HCT116 (cell line): ENCODE results near the gene AKAP13.

Experiments
- ATF3 ChIP-seq: IDR thresholded peaks from 2 replicates; pipeline ENCODE4 v1.6.1; 2012
- CEBPB ChIP-seq: IDR thresholded peaks from 2 replicates; pipeline ENCODE4 v1.6.1; 2012; ENCODE audit warnings: low read depth
- CTCF ChIP-seq, 3 experiments: fragments of 200-600 bp in 1 of 3; sonication (generic) in 1 of 3; IDR thresholded peaks in 2 of 3; conservative IDR thresholded peaks in 1 of 3; 2 replicates each; pipeline ENCODE4 v1.5.1; 2012 to 2017; ENCODE audit warnings: low read depth in 2 of 3, low read length in 2 of 3, antibody characterized with exemption in 1 of 3, borderline replicate concordance in 1 of 3, control low read depth in 1 of 3, mild to moderate bottlenecking in 1 of 3, mixed read lengths in 1 of 3, mixed run types in 1 of 3, moderate library complexity in 1 of 3; ENCODE audit not compliant: insufficient read depth in 1 of 3
- EGR1 ChIP-seq: IDR thresholded peaks from 2 replicates; pipeline ENCODE4 v1.6.1; 2012; ENCODE audit warnings: low read depth
- ELF1 ChIP-seq: IDR thresholded peaks from 2 replicates; pipeline ENCODE4 v1.6.1; 2012; ENCODE audit warnings: low read depth, borderline replicate concordance
- POLR2A ChIP-seq: IDR thresholded peaks from 2 replicates; pipeline ENCODE4 v1.7.0; 2011; ENCODE audit warnings: borderline replicate concordance; ENCODE audit not compliant: insufficient read depth, insufficient read length; ENCODE audit errors: extremely low read depth
- POLR2AphosphoS5 ChIP-seq: IDR thresholded peaks from 2 replicates; pipeline ENCODE4 v1.6.1; 2011; ENCODE audit warnings: mild to moderate bottlenecking, low read depth, low read length, moderate library complexity

GRCh38 chr15:85658816-85659215, 278.4 kb downstream of the AKAP13 start:
- TF ChIP-seq CEBPB (no peak), CTCF (IDR thresholded peaks at IDR 0.05 in 2 of 3, conservative IDR thresholded peaks at IDR 0.05 in 1 of 3; ENCODE audit: borderline replicate concordance in 1 of 3, insufficient read depth in 1 of 3, low read depth in 2 of 3, low read length in 2 of 3) (no peak), POLR2A (no peak), ATF3 (no peak), EGR1 (no peak), ELF1 (no peak), POLR2AphosphoS5 (no peak)
